Right atrium auricular region (tissue), 2 donors: ENCODE data around the gene OTOF. TPM values are rescaled to one million over a fixed set of nuclear protein-coding genes. Genes with fewer than 3 reads are reported as not detected.
A peak's percentile ranks its signal among the peaks of the same experiment; 100 is the strongest.

Experiments
- DNase-seq: peaks from one replicate; pipeline ENCODE4 v3.0.0-alpha.2; 2019; ENCODE audit warnings: low spot score
- H3K27ac ChIP-seq, 2 donors: fragments of 200-600 bp; sonication (generic); 1 replicate in 1 of 2; 2 replicates in 1 of 2; pipeline ENCODE4 v1.5.1; 2016 to 2019
- H3K27me3 ChIP-seq, 2 donors: fragments of 200-600 bp; sonication (generic); one replicate each; pipeline versions ENCODE4 v1.5.1 to v1.6.0; 2017 to 2019
- H3K36me3 ChIP-seq: fragments of 200-600 bp; sonication (generic); one replicate; pipeline ENCODE4 v1.5.1; 2016
- H3K4me1 ChIP-seq, 2 donors: fragments of 200-600 bp; sonication (generic); one replicate each; pipeline versions ENCODE4 v1.5.1 to v1.6.0; 2017 to 2019
- H3K4me3 ChIP-seq, 2 donors: fragments of 200-600 bp; sonication (generic); 1 replicate in 1 of 2; 2 replicates in 1 of 2; pipeline ENCODE4 v1.5.1; 2017 to 2019; ENCODE audit warnings: mild to moderate bottlenecking in 1 of 2, moderate library complexity in 1 of 2
- H3K9me3 ChIP-seq, 2 donors: fragments of 200-600 bp; sonication (generic); one replicate each; pipeline ENCODE4 v1.5.1; 2019
- CTCF ChIP-seq, 2 donors: fragments of 200-600 bp; sonication (generic); IDR thresholded peaks; one replicate each; pipeline ENCODE4 v1.5.1; 2019; ENCODE audit warnings: antibody characterized with exemption in 2 of 2
- total RNA-seq, 2 donors: library from RNA; depleted of rRNA; stranded (reverse); fragments of >200 nt; gene quantifications; one replicate each; pipeline ENCODE4 v1.1.0, GENCODE V29; 2016

OTOF gene
- total RNA-seq, 2 donors from 2014 or later = 0.08 to 0.33 TPM

DNA sequence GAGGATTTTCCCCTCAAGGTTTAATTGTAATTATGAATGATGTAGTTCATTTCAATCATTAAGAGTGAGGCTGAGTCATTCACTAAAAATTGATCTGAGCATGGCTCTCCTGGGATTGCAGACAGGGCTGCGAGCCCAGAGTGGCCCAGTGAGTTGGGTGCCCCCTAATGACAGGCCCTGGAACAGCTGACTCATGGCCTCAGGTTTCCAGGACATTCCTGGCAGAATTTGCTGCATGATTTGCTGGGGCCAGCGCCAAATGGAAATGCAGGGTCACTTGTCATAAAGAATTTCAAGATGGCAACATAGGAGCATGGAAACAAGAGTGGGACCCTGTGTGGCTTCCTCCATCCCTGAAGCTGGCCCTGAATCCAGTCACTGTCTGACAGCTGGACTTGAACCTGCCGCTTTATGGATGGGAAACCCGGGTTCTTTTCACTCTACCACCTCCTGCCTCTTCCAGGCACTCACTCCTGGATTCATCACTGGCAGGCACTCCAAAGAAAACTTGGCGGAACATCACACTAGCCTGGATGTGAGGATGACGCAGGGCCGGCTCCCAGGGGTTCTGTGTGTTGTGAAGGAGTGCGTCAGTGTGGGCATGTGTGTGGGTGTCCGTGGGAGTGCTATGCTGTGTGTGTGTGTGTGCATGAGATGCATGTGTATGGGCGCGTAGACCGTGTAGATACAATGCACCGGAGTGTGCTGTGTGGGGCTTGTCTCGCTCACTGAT lies 15.2 kb downstream of the OTOF start:
- Histone ChIP-seq H3K36me3 (no peaks in the 10 kb centered on the region), H3K4me3 (no peak overlapping the region), H3K27me3 (no peaks in the 10 kb centered on the region), H3K9me3 (no peaks in the 10 kb centered on the region), H3K27ac (no peak overlapping the region), H3K4me1 (peaks cover 0 to 5% of the 10 kb centered on the region in 2 donors)
- no peak for DNase-seq
- TF ChIP-seq CTCF (IDR thresholded peaks at IDR 0.05) = peak in 1 of 2 donors; percentile 46

DNA sequence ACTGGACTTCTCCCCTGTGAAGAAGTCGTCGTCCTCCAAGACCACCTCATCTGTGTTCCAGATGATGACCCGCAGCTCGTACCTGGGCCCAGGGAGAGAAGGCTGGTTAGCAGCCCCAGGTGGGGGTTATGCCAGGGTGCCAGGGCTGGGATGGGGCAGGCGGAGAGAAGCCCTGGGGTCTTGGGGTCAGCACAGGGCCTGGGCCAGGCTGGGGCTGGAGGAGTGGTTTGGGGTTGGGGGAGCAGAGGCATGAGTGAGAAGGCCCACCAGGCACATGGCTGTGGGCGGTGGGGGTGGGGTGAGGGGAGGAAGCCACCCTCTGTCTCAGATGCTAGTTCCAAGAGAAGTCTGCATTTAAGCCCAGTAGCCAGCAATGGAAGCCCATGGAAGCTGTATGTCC lies 15.8 kb downstream of the OTOF start:
- Histone ChIP-seq H3K9me3 (no peaks in the 10 kb centered on the region), H3K4me1 (peaks cover 0 to 5% of the 10 kb centered on the region in 2 donors), H3K27me3 (no peaks in the 10 kb centered on the region), H3K27ac (no peak overlapping the region), H3K4me3 (no peak overlapping the region), H3K36me3 (no peaks in the 10 kb centered on the region)
- no peak for DNase-seq
- no peak for TF ChIP-seq CTCF (IDR thresholded peaks at IDR 0.05)

DNA sequence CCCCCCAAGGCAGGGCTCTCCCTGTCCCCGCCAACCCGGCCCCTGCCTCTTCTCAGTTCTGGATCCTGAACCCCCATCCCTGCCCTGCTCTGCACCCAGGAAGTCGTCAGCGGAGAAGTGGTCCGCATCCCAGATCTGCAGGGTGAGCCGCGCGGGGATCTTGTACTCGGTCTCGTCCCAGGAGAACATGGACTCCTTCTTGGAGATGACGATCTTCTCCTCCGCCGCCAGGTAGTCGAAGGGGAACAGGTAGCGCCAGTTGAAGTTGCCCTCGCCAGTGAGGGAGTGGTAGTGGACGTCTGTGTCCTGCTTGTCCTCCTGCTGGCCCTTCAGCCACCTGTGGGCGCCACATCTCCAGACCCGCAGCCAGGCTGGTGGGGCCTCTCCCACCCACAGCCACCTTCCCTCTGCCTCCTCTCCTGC lies 16.3 kb downstream of the OTOF start:
- Histone ChIP-seq H3K27me3 (no peaks in the 10 kb centered on the region), H3K4me3 (no peak overlapping the region), H3K36me3 (no peaks in the 10 kb centered on the region), H3K4me1 (peaks cover 0 to 5% of the 10 kb centered on the region in 2 donors), H3K27ac (no peak overlapping the region), H3K9me3 (no peaks in the 10 kb centered on the region)
- no peak for TF ChIP-seq CTCF (IDR thresholded peaks at IDR 0.05)
- DNase-seq = no peak

DNA sequence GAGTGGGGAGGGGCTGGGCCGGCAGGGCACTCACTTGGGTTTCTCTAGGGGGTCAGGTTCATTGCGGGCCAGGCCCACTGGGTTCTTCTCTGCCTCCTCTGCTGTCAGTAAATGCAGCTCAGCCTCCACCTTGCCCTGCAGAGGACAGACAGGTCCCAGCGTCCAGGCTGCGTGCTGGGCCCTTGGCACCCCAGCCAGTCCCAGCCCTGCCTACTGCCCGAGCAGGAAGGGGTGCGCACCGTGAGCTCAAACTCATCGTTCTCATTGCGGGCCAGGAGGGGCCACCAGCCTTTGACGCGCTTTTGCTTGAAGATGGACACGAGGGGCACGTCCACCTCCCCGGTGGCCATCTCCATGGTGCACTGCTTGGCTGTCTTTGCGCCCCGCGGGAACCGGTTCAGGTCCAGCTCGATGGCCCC lies 17.3 kb downstream of the OTOF start:
- no peak overlapping the region for H3K27ac ChIP-seq
- DNase-seq = no peak
- H3K4me1 ChIP-seq = peaks cover 0 to 5% of the 10 kb centered on the region in 2 donors
- no peaks in the 10 kb centered on the region for H3K9me3 ChIP-seq
- no peak for TF ChIP-seq CTCF (IDR thresholded peaks at IDR 0.05)
- no peaks in the 10 kb centered on the region for H3K27me3 ChIP-seq
- no peak overlapping the region for H3K4me3 ChIP-seq
- no peaks in the 10 kb centered on the region for H3K36me3 ChIP-seq

- TF ChIP-seq CTCF (IDR thresholded peaks at IDR 0.05) = no peak
- no peak for DNase-seq
- no peak overlapping the region for H3K4me3 ChIP-seq
- H3K9me3 ChIP-seq = no peaks in the 10 kb centered on the region
- peaks cover 0 to 5% of the 10 kb centered on the region in 2 donors for H3K4me1 ChIP-seq
- H3K27ac ChIP-seq = no peak overlapping the region
- H3K36me3 ChIP-seq = no peaks in the 10 kb centered on the region
- H3K27me3 ChIP-seq = no peaks in the 10 kb centered on the region
Observed at GRCh38 chr2:26459991-26460612, 17.8 kb downstream of the OTOF start.
